AG04450 (cell line): ENCODE results near the gene TDRD10. TPM values are rescaled to one million over a fixed set of nuclear protein-coding genes. Genes with fewer than 3 reads are reported as not detected.

Experiments used
- CTCF ChIA-PET: fragments of 300-600, 350-600 bp; formaldehyde crosslinking; extraction: SDS; loops from one replicate; lab custom pipeline; 2022; ENCODE audit warnings: antibody characterized with exemption, inconsistent platforms; lab: Charles Lee
- POLR2A ChIA-PET: fragments of 350-600 bp; formaldehyde crosslinking; extraction: SDS; loops from one replicate; lab custom pipeline; 2021; ENCODE audit warnings: antibody characterized with exemption, inconsistent platforms; lab: Yijun Ruan, JAX
- DNase-seq: peaks from one replicate; pipeline ENCODE4 v3.0.0-alpha.2; 2011; ENCODE audit warnings: low read depth, low spot score
- H3K27ac ChIP-seq: one replicate; pipeline ENCODE4 v1.5.1; 2012; ENCODE audit warnings: low read depth, low read length, control low read depth
- H3K27me3 ChIP-seq: one replicate; pipeline ENCODE4 v1.6.0; 2012; ENCODE audit warnings: low read length; ENCODE audit not compliant: control insufficient read depth, insufficient read depth
- H3K4me3 ChIP-seq: 2 replicates; pipeline ENCODE4 v1.5.1; 2011; ENCODE audit warnings: mild to moderate bottlenecking, low read depth, low read length, control low read depth
- H3K9me3 ChIP-seq: 2 replicates; pipeline ENCODE4 v1.5.1; 2012; ENCODE audit warnings: low read length; ENCODE audit not compliant: control insufficient read depth, insufficient read depth
- polyA plus RNA-seq: library from polyadenylated mRNA; depleted of rRNA; stranded (reverse); fragments of >200 nt; gene quantifications from 2 replicates; pipeline ENCODE4 v1.2.3, GENCODE V29; 2011
- TF ChIP-seq, protein P1 (sequence below): IDR thresholded peaks from 2 replicates; pipeline ENCODE4 v1.5.1; 2011; ENCODE audit warnings: low read depth, low read length, control low read depth, inconsistent platforms

The TDRD10 gene
- polyA plus RNA-seq, 1 experiment: not detected

GRCh38 chr1:154557939-154558719 lies 56.1 kb downstream of the TDRD10 start, which contains the start of gene UBE2Q1:
UBE2Q1 (minus strand) TSS chr1:154558662; CDS start chr1:154558553, 109 bp downstream.
- peak within 1 kb of the TSS; percentile 76 for H3K4me3 ChIP-seq
- TF ChIP-seq, protein P1, sequence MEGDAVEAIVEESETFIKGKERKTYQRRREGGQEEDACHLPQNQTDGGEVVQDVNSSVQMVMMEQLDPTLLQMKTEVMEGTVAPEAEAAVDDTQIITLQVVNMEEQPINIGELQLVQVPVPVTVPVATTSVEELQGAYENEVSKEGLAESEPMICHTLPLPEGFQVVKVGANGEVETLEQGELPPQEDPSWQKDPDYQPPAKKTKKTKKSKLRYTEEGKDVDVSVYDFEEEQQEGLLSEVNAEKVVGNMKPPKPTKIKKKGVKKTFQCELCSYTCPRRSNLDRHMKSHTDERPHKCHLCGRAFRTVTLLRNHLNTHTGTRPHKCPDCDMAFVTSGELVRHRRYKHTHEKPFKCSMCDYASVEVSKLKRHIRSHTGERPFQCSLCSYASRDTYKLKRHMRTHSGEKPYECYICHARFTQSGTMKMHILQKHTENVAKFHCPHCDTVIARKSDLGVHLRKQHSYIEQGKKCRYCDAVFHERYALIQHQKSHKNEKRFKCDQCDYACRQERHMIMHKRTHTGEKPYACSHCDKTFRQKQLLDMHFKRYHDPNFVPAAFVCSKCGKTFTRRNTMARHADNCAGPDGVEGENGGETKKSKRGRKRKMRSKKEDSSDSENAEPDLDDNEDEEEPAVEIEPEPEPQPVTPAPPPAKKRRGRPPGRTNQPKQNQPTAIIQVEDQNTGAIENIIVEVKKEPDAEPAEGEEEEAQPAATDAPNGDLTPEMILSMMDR: no peak
- DNase-seq: no peak
- ChIA-PET CTCF (interaction anchor here (0.6 kb wide), 2 partner anchors 113 to 206 kb away, joined by 3 to 6 read pairs; no protein-coding TSS in a partner anchor), POLR2A (interaction anchor here (0.7 kb wide), 1 partner anchor 459 kb away, joined by 3 read pairs; no protein-coding TSS in a partner anchor)
- peak within 1 kb of the TSS; percentile 91 for H3K27ac ChIP-seq
- no peaks in the 10 kb centered on the region for H3K27me3 ChIP-seq
- no peaks in the 10 kb centered on the region for H3K9me3 ChIP-seq

DNA sequence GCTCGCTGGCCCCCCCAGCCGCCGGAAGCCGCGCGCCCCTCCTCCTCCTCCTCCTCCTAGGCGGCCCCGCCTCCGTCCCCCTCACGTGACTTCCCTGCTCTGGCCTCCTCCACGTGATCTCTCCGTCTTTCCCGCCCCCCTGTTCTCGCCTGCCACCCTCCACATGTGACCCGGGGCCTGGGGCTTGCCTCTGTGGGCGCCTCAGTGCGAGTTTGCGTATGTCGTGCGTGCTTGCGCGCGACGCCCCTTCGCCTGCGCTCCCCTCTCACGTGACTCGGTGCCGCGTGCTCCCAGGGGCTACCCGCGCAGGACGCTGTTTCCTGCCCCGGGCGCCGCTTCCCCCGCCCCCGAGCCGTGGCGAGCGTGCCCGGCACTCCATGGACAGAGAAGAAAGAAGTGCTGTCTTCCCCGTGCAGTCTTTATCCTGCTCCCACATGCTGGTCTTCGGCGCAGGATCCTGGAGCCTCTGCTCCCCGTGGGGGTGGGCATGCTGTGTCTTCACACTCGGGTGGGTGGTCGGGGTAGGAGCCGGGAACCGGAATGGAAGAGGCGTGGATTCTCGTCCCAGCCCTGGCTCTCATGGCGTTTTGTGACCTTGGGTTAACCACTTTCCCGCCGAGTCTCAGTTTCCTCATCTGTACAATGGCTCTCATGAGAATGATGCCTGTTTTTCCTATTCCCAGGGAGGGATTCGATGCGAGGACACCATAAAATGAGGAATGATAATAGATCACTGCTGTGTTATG lies 56.9 kb downstream of the TDRD10 start:
- Histone ChIP-seq H3K27ac (peak overlapping the region; percentile 91), H3K9me3 (no peaks in the 10 kb centered on the region), H3K27me3 (no peaks in the 10 kb centered on the region), H3K4me3 (peak overlapping the region; percentile 76)
- ChIA-PET POLR2A (interaction anchor here (0.5 to 0.8 kb wide), 4 partner anchors 46 to 531 kb away, joined by 3 to 7 read pairs (median 4); no protein-coding TSS in a partner anchor), CTCF (interaction anchor here (0.8 to 1.8 kb wide), 28 partner anchors 9 to 526 kb away, joined by 3 to 33 read pairs (median 6); partner anchors contain the start of genes CHRNB2, PBXIP1, PMVK and SHC1)
- TF ChIP-seq, protein P1: no peak
- peak; percentile 98 for DNase-seq

DNA sequence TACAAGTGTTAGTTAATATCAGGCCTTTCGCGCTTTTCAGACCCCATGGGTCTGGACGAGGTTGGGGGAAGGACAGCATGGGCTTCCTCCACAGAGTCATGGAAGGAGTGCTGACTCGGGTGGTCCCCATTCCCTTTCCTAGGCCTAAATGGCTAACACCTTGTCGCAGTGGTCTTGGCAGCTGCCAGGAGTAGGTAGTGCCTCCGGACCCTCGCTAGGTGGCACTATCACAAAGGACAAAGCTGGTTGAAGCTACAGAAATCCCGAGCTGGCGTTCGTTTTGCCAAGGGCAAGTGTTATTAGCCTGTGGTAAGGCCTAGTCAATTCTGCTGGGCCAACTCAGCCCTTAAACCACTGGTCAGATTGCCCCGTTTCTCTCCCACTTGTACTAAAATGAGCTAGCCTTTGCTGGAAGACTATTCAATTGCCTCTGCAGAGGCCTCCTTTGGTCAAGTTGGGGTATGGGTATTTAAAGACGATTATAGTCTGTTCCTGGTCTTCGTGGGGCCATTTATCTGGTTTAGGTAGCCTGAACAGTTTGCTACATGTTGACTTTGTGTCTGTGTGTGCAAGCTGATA lies 57.5 kb downstream of the TDRD10 start:
- POLR2A ChIA-PET: interaction anchor here (0.5 to 0.8 kb wide), 5 partner anchors 8 to 530 kb away, joined by 3 to 7 read pairs (median 5); partner anchors contain the start of gene CHRNB2
- H3K27me3 ChIP-seq: no peaks in the 10 kb centered on the region

GRCh38 chr1:154565876-154566275 lies 63.9 kb downstream of the TDRD10 start:
- Histone ChIP-seq H3K27me3 (peaks cover 34% of the 10 kb centered on the region), H3K27ac (no peak overlapping the region), H3K9me3 (no peaks in the 10 kb centered on the region), H3K4me3 (no peak overlapping the region)
- TF ChIP-seq, protein P1: no peak
- ChIA-PET POLR2A (no interaction called here), CTCF (no interaction called here)
- DNase-seq: no peak

More for the DNA sequence above, 57.5 kb downstream of the TDRD10 start:
- DNase-seq: peak; percentile 86
- Histone ChIP-seq H3K27ac (peak overlapping the region; percentile 91), H3K4me3 (peak overlapping the region; percentile 76), H3K9me3 (no peaks in the 10 kb centered on the region)
- CTCF ChIA-PET: interaction anchor here (0.6 to 1.8 kb wide), 62 partner anchors 9 to 525 kb away, joined by 3 to 33 read pairs (median 4); partner anchors contain the start of genes CHRNB2, PBXIP1, PMVK and SHC1
- TF ChIP-seq, protein P1: peak; percentile 94
